22Rv1 (cell line): ENCODE measurements around the gene CCL23.

Experiments used
- H3K27ac ChIP-seq: fragments of 450-650 bp; 2 replicates; pipeline ENCODE4 v1.5.1; 2017
- CTCF ChIP-seq: fragments of 450-650 bp; IDR thresholded peaks from 2 replicates; pipeline ENCODE4 v1.5.1; 2017; ENCODE audit warnings: mild to moderate bottlenecking
- ZFX ChIP-seq: fragments of 450-650 bp; IDR thresholded peaks from 2 replicates; pipeline ENCODE4 v1.6.1; 2017; ENCODE audit warnings: antibody characterized with exemption, borderline replicate concordance

Gene CCL23

GRCh38 chr17:35969558-35970380, 48.0 kb downstream of the CCL23 start:
- TF ChIP-seq ZFX: no peak
- peak; percentile 85 for TF ChIP-seq CTCF
- no peak overlapping the region for H3K27ac ChIP-seq

GRCh38 chr17:35968520-35969054, 49.2 kb downstream of the CCL23 start:
- TF ChIP-seq ZFX (no peak), CTCF (no peak)
- no peak overlapping the region for H3K27ac ChIP-seq

GRCh38 chr17:35965272-35965671, 52.5 kb downstream of the CCL23 start:
- TF ChIP-seq ZFX: no peak
- no peak for TF ChIP-seq CTCF
- no peak overlapping the region for H3K27ac ChIP-seq

GRCh38 chr17:35963663-35964062, 54.1 kb downstream of the CCL23 start:
- no peak for TF ChIP-seq ZFX
- TF ChIP-seq CTCF: no peak
- H3K27ac ChIP-seq: no peak overlapping the region
